GM18526 (cell line): ENCODE measurements around the gene MPI.

Experiments used
- POLR2A ChIP-seq: IDR thresholded peaks from 3 replicates; pipeline ENCODE4 v1.6.1; 2011; ENCODE audit not compliant: insufficient read length; ENCODE audit errors: extremely low read depth

Gene MPI

GRCh38 chr15:74856537-74856936, 33.3 kb upstream of the MPI start:
- TF ChIP-seq POLR2A: no peak

- no peak for TF ChIP-seq POLR2A
Observed at GRCh38 chr15:74857082-74857655, 32.7 kb upstream of the MPI start.

- no peak for TF ChIP-seq POLR2A
Observed at GRCh38 chr15:74857671-74858368, 32.0 kb upstream of the MPI start.

GRCh38 chr15:74858369-74858740, 31.5 kb upstream of the MPI start:
- TF ChIP-seq POLR2A: no peak

GRCh38 chr15:74863239-74864056, 26.4 kb upstream of the MPI start:
- TF ChIP-seq POLR2A: no peak

- no peak for TF ChIP-seq POLR2A
Observed at GRCh38 chr15:74864296-74864695, 25.5 kb upstream of the MPI start.

- TF ChIP-seq POLR2A: no peak
Observed at GRCh38 chr15:74865316-74865715, 24.5 kb upstream of the MPI start.

GRCh38 chr15:74866090-74866489, 23.8 kb upstream of the MPI start:
- no peak for TF ChIP-seq POLR2A

GRCh38 chr15:74867466-74868038, 22.3 kb upstream of the MPI start:
- TF ChIP-seq POLR2A: no peak

GRCh38 chr15:74868059-74868458, 21.8 kb upstream of the MPI start:
- TF ChIP-seq POLR2A: no peak

GRCh38 chr15:74869372-74869725, 20.5 kb upstream of the MPI start:
- no peak for TF ChIP-seq POLR2A

GRCh38 chr15:74869726-74870407, 20.0 kb upstream of the MPI start:
- peak; percentile 40 for TF ChIP-seq POLR2A

- no peak for TF ChIP-seq POLR2A
Observed at GRCh38 chr15:74870436-74871215, 19.2 kb upstream of the MPI start.

GRCh38 chr15:74872702-74873035, 17.2 kb upstream of the MPI start:
- no peak for TF ChIP-seq POLR2A

- peak; percentile 94 for TF ChIP-seq POLR2A
Observed at GRCh38 chr15:74873036-74873755, 16.6 kb upstream of the MPI start, which contains the start of gene SCAMP2. Gene SCAMP2 (minus strand): TSS chr15:74873365. CDS start chr15:74873255, 110 bp downstream.
